Hematopoietic multipotent progenitor cell treated with erythropoietin and hydrocortisone succinate and interleukin-3 and kit ligand, for 15 days (in vitro differentiated cells): Measurements from ENCODE around the gene TMEM184A.
A peak's percentile ranks its signal among the peaks of the same experiment; 100 is the strongest.

Source experiments
- DNase-seq: peaks from one replicate; pipeline ENCODE4 v3.0.0-alpha.2; 2015; ENCODE audit warnings: low spot score

TMEM184A gene

GRCh38 chr7:1550005-1550845 lies 5.8 kb downstream of the TMEM184A start:
- no peak for DNase-seq

GRCh38 chr7:1549357-1550004 lies 6.5 kb downstream of the TMEM184A start:
- DNase-seq = no peak

GRCh38 chr7:1548944-1549343 lies 7.1 kb downstream of the TMEM184A start:
- DNase-seq = no peak

- DNase-seq = peak; percentile 16
These were observed 7.6 kb downstream of the TMEM184A start for GRCh38 chr7:1548438-1548831.

- no peak for DNase-seq
These were observed 8.1 kb downstream of the TMEM184A start for GRCh38 chr7:1547777-1548437.

- DNase-seq = no peak
These were observed 8.9 kb downstream of the TMEM184A start for GRCh38 chr7:1546909-1547776.

GRCh38 chr7:1546274-1546908 lies 9.6 kb downstream of the TMEM184A start:
- DNase-seq = no peak

GRCh38 chr7:1545417-1546246 lies 10.4 kb downstream of the TMEM184A start:
- DNase-seq = no peak

GRCh38 chr7:1544896-1545416 lies 11.0 kb downstream of the TMEM184A start:
- no peak for DNase-seq

- no peak for DNase-seq
These were observed 11.7 kb downstream of the TMEM184A start for GRCh38 chr7:1544178-1544895.

GRCh38 chr7:1543826-1544177 lies 12.2 kb downstream of the TMEM184A start:
- DNase-seq = no peak

- no peak for DNase-seq
These were observed 12.9 kb downstream of the TMEM184A start for GRCh38 chr7:1542841-1543747.

- no peak for DNase-seq
These were observed 13.7 kb downstream of the TMEM184A start for GRCh38 chr7:1542329-1542728.

GRCh38 chr7:1541431-1542162 lies 14.4 kb downstream of the TMEM184A start:
- DNase-seq = no peak

- no peak for DNase-seq
These were observed 15.2 kb downstream of the TMEM184A start for GRCh38 chr7:1540776-1541271.

GRCh38 chr7:1539882-1540775 lies 15.9 kb downstream of the TMEM184A start:
- no peak for DNase-seq
